K562 (cell line): Measurements from ENCODE around the gene ARHGAP28. TPM values are rescaled to one million over a fixed set of nuclear protein-coding genes. Genes with fewer than 3 reads are reported as not detected.
A peak's percentile ranks its signal among the peaks of the same experiment; 100 is the strongest.

Experiments
- ATAC-seq: fragments of 200-7000 bp; cut with Tn5 transposase; 3 replicates; pipeline ENCODE4 v1.9.1; 2020; ENCODE audit warnings: moderate library complexity
- BruUV-seq: library from RNA; stranded (reverse); fragments of 400-500 nt; replicated peaks from 2 replicates; lab custom pipeline; 2021; lab: Mats Ljungman, UMichigan
- CTCF ChIA-PET: fragments of 300-600 bp; formaldehyde crosslinking; extraction: SDS; loops from one replicate; lab custom pipeline; 2021; ENCODE audit warnings: low intra/inter-chr PET ratio; lab: Yijun Ruan, JAX
- POLR2A ChIA-PET: fragments of 300-600, 350-650 bp; sonication (Branson Sonifier 250); formaldehyde crosslinking; extraction: SDS; loops from one replicate; lab custom pipeline; 2021; ENCODE audit warnings: antibody characterized with exemption, inconsistent platforms; lab: Yijun Ruan, JAX
- DNase-seq, 4 experiments: peaks; one replicate each; pipeline versions ENCODE4 v3.0.0 to v3.0.0-alpha.2; 2011 to 2018; ENCODE audit warnings: low spot score in 3 of 4, mixed read lengths in 3 of 4; ENCODE audit errors: extremely low read depth in 1 of 4
- FAIRE-seq: peaks from 2 replicates; lab custom pipeline; 2011; peaks lifted over from hg19 to GRCh38; lab: Jason Lieb, UNC
- H2AFZ ChIP-seq: 2 replicates; pipeline ENCODE4 v1.6.0; 2011; ENCODE audit warnings: low read depth, low read length, control low read depth, inconsistent platforms
- H3K27ac ChIP-seq: fragments of 200-600 bp; 3 replicates; pipeline ENCODE4 v1.8.0; 2011; ENCODE audit warnings: low read depth, mild to moderate bottlenecking, control low read depth, inconsistent platforms, low read length, moderate library complexity, mixed read lengths; ENCODE audit errors: extremely low read depth
- H3K27me3 ChIP-seq, 2 experiments: fragments of 300-600 bp in 1 of 2; 2 replicates in 1 of 2; 3 replicates in 1 of 2; pipeline versions ENCODE4 v1.6.0 to v1.8.0; 2011; ENCODE audit warnings: inconsistent platforms in 2 of 2, low read length in 2 of 2, mild to moderate bottlenecking in 1 of 2, mixed read lengths in 1 of 2, moderate library complexity in 1 of 2; ENCODE audit not compliant: control insufficient read depth in 2 of 2, insufficient read depth in 2 of 2
- H3K36me3 ChIP-seq: fragments of 300-600 bp; 3 replicates; pipeline ENCODE4 v1.8.0; 2011; ENCODE audit warnings: mild to moderate bottlenecking, low read length, inconsistent platforms; ENCODE audit not compliant: control insufficient read depth, insufficient read depth
- H3K4me1 ChIP-seq, 2 experiments: fragments of 200-600 bp in 1 of 2; replicated peaks in 1 of 2; 2 replicates in 1 of 2; 3 replicates in 1 of 2; pipeline versions ENCODE4 v1.5.1 to v1.8.0; 2011; ENCODE audit warnings: inconsistent platforms in 2 of 2, low read length in 2 of 2, mild to moderate bottlenecking in 1 of 2, mixed read lengths in 1 of 2, moderate library complexity in 1 of 2; ENCODE audit not compliant: control insufficient read depth in 2 of 2, insufficient read depth in 2 of 2
- H3K4me2 ChIP-seq: 2 replicates; pipeline ENCODE4 v1.6.1; 2011; ENCODE audit warnings: low read length, control low read depth, inconsistent platforms, mixed read lengths; ENCODE audit not compliant: insufficient read depth
- H3K4me3 ChIP-seq: fragments of 200-600 bp; sonication (generic), shearing (Covaris generic); 2 replicates; pipeline ENCODE4 v1.5.1; 2016; ENCODE audit warnings: control low read depth, inconsistent platforms
- H3K79me2 ChIP-seq: fragments of 200-600 bp; 3 replicates; pipeline ENCODE4 v1.8.0; 2011; ENCODE audit warnings: low read length, inconsistent platforms; ENCODE audit not compliant: control insufficient read depth, insufficient read depth
- H3K9ac ChIP-seq, 2 experiments: 2 replicates each; pipeline versions ENCODE4 v1.6.0 to v1.6.1; 2011; ENCODE audit warnings: low read depth in 2 of 2, low read length in 2 of 2, control low read depth in 1 of 2, inconsistent platforms in 1 of 2, mild to moderate bottlenecking in 1 of 2, mixed read lengths in 1 of 2; ENCODE audit not compliant: insufficient read depth in 1 of 2
- H3K9me1 ChIP-seq: one replicate; pipeline ENCODE4 v1.6.0; 2011; ENCODE audit warnings: inconsistent platforms, mild to moderate bottlenecking, low read length, moderate library complexity; ENCODE audit not compliant: control insufficient read depth, insufficient read depth
- H3K9me3 ChIP-seq: replicated peaks from 2 replicates; pipeline ENCODE4 v1.5.1; 2011; ENCODE audit warnings: low read depth, low read length, inconsistent platforms; ENCODE audit not compliant: control insufficient read depth, insufficient read depth
- H4K20me1 ChIP-seq: replicated peaks from 2 replicates; pipeline ENCODE4 v1.6.1; 2011; ENCODE audit warnings: low read length, inconsistent platforms, mixed read lengths; ENCODE audit not compliant: control insufficient read depth, insufficient read depth
- ARID1B ChIP-seq: fragments of 450-650 bp; IDR thresholded peaks from 2 replicates; pipeline ENCODE4 v1.6.1; 2016; ENCODE audit warnings: antibody characterized with exemption, mild to moderate bottlenecking, inconsistent platforms
- MAFG ChIP-seq: fragments of 450-650 bp; conservative IDR thresholded peaks from 2 replicates; pipeline ENCODE4 v1.6.1; 2016; ENCODE audit warnings: missing genetic modification characterization, missing compliant biosample characterization
- MECOM ChIP-seq: fragments of 250-450 bp; sonication (Bioruptor Pico); IDR thresholded peaks from 2 replicates; pipeline ENCODE4 v1.8.0; 2022; ENCODE audit warnings: inconsistent platforms
- RBBP5 ChIP-seq: fragments of 200-600 bp; sonication (generic); IDR thresholded peaks from 2 replicates; pipeline ENCODE4 v1.6.1; 2012; ENCODE audit warnings: borderline replicate concordance, mild to moderate bottlenecking, low read length, control low read depth, inconsistent platforms; ENCODE audit not compliant: insufficient read depth, poor library complexity, severe bottlenecking
- TAL1 ChIP-seq: fragments of 450-650 bp; IDR thresholded peaks from 2 replicates; pipeline ENCODE4 v1.6.1; 2016; ENCODE audit warnings: mild to moderate bottlenecking
- WGBS: fragments of 100-300 bp; shearing (Covaris generic); methylation state at CpG from one replicate; pipeline ENCODE4 v1.1.6; 2016; ENCODE audit warnings: low coverage, mixed read lengths; ENCODE audit not compliant: insufficient coverage; ENCODE audit errors: missing lambda C conversion rate; 5-methylcytosine and 5-hydroxymethylcytosine counted together
- in situ Hi-C: fragments of 300-500 bp; cut with MboI; formaldehyde crosslinking; loops from 4 replicates; pipeline ENCODE4 v1.15.0; 2018; ENCODE audit warnings: inconsistent platforms, mixed read lengths
- intact Hi-C: fragments of 100-400 bp; cut with micrococcal nuclease; formaldehyde crosslinking; loops from 2 replicates; pipeline ENCODE4 v1.14.2; 2022
- polyA plus RNA-seq, 8 experiments: library from polyadenylated mRNA; depleted of rRNA in 4 of 8; stranded (reverse) in 5 of 8; unstranded in 3 of 8; fragments of >200 nt; fragmentation: Nextera tagmentation in 2 of 8; fragmentation: Illumina TruSeq in 1 of 8; extraction: Ambion mirVana in 2 of 8; extraction: Trizol in 1 of 8; gene quantifications; 2 replicates each; pipeline versions ENCODE4 v1.2.1 to v1.2.3, GENCODE V29; 2011 to 2014; ENCODE audit warnings: inconsistent platforms in 1 of 8, missing spikeins in 1 of 8
- total RNA-seq, 7 experiments: library from RNA; depleted of rRNA in 6 of 7; stranded (reverse); fragments of >200 nt in 6 of 7; fragmentation: Illumina TruSeq in 2 of 7; extraction: Trizol in 2 of 7; gene quantifications; 2 replicates each; pipeline versions ENCODE4 v1.2.1 to v1.2.3, GENCODE V29; 2011 to 2021; ENCODE audit warnings: low replicate concordance in 1 of 7
- TF ChIP-seq, protein P1 (sequence below): fragments of 450-650 bp; IDR thresholded peaks from 2 replicates; pipeline ENCODE4 v1.7.0; 2016; ENCODE audit warnings: borderline replicate concordance
- TF ChIP-seq, protein P2 (sequence below): sonication (generic); formaldehyde crosslinking; IDR thresholded peaks from 2 replicates; pipeline ENCODE4 v1.4.0; 2020; ENCODE audit warnings: mild to moderate bottlenecking, missing genetic modification reagents
- TF ChIP-seq, protein P3 (sequence below): fragments of 450-650 bp; formaldehyde crosslinking; IDR thresholded peaks from 2 replicates; pipeline ENCODE4 v1.4.0; 2022; ENCODE audit warnings: missing genetic modification characterization
- TF ChIP-seq, protein P4 (sequence below): fragments of 250-450 bp; sonication (Bioruptor Pico); IDR thresholded peaks from 2 replicates; pipeline ENCODE4 v1.5.0; 2021
- TF ChIP-seq, protein P5 (sequence below), 2 experiments: fragments of 450-650 bp; conservative IDR thresholded peaks; 2 replicates each; pipeline ENCODE4 v1.6.1; 2017; ENCODE audit warnings: mild to moderate bottlenecking in 2 of 2, moderate library complexity in 2 of 2
- TF ChIP-seq, protein P6 (sequence below): fragments of 450-650 bp; IDR thresholded peaks from 2 replicates; pipeline ENCODE4 v1.6.1; 2016; ENCODE audit warnings: missing biosample characterization, missing genetic modification characterization

The ARHGAP28 gene
- total and polyA plus RNA-seq, 9 of the 15 experiments (the other 6 are each of a cell fraction or from before 2014, with no cell fraction given), result 0.93 to 5.9 (median 5.0) TPM

DNA sequence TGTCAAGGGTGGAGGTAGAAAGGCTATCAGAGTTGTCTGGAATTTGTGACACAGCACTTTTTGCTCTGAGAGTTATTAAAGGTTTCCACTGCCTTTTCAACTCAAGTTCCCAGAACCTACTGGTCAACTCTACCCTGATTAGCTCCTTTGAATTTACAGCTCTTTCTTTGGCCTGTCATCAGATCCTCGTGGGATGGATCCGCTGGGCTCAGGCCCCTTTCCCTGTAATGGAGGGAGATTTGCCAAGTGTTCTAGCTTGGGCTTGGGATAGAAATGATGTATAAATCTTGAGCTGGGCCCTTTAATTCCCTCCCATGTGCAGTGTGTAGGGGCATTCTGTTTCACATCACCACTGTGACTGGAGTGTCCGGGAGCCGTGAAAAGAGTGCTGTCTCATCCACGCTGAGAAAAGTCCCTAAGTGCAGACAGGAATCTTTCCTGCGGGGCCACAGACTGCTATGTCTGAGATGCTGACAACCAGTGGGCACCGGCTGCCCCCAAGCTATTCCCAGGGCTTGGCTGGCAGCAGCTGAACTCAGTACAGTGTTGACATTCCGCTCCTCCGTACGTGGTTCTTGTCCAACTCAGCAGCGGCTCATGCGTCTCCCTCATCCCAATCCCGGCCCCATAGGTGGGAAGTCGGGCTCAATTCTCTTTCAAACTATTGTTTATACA, 46.9 kb upstream of the ARHGAP28 start:
- WGBS, result 2% methylated on average over 14 of the region's 14 CpGs
- TF ChIP-seq, protein P1, sequence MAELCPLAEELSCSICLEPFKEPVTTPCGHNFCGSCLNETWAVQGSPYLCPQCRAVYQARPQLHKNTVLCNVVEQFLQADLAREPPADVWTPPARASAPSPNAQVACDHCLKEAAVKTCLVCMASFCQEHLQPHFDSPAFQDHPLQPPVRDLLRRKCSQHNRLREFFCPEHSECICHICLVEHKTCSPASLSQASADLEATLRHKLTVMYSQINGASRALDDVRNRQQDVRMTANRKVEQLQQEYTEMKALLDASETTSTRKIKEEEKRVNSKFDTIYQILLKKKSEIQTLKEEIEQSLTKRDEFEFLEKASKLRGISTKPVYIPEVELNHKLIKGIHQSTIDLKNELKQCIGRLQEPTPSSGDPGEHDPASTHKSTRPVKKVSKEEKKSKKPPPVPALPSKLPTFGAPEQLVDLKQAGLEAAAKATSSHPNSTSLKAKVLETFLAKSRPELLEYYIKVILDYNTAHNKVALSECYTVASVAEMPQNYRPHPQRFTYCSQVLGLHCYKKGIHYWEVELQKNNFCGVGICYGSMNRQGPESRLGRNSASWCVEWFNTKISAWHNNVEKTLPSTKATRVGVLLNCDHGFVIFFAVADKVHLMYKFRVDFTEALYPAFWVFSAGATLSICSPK, result no peak
- TF ChIP-seq ARID1B, result no peak
- TF ChIP-seq, protein P2, sequence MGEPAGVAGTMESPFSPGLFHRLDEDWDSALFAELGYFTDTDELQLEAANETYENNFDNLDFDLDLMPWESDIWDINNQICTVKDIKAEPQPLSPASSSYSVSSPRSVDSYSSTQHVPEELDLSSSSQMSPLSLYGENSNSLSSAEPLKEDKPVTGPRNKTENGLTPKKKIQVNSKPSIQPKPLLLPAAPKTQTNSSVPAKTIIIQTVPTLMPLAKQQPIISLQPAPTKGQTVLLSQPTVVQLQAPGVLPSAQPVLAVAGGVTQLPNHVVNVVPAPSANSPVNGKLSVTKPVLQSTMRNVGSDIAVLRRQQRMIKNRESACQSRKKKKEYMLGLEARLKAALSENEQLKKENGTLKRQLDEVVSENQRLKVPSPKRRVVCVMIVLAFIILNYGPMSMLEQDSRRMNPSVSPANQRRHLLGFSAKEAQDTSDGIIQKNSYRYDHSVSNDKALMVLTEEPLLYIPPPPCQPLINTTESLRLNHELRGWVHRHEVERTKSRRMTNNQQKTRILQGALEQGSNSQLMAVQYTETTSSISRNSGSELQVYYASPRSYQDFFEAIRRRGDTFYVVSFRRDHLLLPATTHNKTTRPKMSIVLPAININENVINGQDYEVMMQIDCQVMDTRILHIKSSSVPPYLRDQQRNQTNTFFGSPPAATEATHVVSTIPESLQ (CRISPR knock-in tag), result no peak
- TF ChIP-seq, protein P3, sequence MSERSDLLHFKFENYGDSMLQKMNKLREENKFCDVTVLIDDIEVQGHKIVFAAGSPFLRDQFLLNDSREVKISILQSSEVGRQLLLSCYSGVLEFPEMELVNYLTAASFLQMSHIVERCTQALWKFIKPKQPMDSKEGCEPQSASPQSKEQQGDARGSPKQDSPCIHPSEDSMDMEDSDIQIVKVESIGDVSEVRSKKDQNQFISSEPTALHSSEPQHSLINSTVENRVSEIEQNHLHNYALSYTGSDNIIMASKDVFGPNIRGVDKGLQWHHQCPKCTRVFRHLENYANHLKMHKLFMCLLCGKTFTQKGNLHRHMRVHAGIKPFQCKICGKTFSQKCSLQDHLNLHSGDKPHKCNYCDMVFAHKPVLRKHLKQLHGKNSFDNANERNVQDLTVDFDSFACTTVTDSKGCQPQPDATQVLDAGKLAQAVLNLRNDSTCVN (CRISPR knock-in tag), result no peak
- peak; percentile 76 for TF ChIP-seq RBBP5
- TF ChIP-seq, protein P4, sequence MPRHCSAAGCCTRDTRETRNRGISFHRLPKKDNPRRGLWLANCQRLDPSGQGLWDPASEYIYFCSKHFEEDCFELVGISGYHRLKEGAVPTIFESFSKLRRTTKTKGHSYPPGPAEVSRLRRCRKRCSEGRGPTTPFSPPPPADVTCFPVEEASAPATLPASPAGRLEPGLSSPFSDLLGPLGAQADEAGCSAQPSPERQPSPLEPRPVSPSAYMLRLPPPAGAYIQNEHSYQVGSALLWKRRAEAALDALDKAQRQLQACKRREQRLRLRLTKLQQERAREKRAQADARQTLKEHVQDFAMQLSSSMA (CRISPR knock-in tag), result no peak
- TF ChIP-seq, protein P5, sequence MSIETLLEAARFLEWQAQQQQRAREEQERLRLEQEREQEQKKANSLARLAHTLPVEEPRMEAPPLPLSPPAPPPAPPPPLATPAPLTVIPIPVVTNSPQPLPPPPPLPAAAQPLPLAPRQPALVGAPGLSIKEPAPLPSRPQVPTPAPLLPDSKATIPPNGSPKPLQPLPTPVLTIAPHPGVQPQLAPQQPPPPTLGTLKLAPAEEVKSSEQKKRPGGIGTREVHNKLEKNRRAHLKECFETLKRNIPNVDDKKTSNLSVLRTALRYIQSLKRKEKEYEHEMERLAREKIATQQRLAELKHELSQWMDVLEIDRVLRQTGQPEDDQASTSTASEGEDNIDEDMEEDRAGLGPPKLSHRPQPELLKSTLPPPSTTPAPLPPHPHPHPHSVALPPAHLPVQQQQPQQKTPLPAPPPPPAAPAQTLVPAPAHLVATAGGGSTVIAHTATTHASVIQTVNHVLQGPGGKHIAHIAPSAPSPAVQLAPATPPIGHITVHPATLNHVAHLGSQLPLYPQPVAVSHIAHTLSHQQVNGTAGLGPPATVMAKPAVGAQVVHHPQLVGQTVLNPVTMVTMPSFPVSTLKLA (conservative IDR thresholded peaks at IDR 0.05), result no peak
- TF ChIP-seq, protein P6, sequence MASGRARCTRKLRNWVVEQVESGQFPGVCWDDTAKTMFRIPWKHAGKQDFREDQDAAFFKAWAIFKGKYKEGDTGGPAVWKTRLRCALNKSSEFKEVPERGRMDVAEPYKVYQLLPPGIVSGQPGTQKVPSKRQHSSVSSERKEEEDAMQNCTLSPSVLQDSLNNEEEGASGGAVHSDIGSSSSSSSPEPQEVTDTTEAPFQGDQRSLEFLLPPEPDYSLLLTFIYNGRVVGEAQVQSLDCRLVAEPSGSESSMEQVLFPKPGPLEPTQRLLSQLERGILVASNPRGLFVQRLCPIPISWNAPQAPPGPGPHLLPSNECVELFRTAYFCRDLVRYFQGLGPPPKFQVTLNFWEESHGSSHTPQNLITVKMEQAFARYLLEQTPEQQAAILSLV (tag), result no peak
- TF ChIP-seq MECOM (CRISPR knock-in tag), result 0 out of 2 replicates have a peak, but pooled peaks have one; percentile 33
- no peak for TF ChIP-seq TAL1
- peak; percentile 92 for TF ChIP-seq MAFG (tag)

More for the DNA sequence above, 46.9 kb upstream of the ARHGAP28 start:
- FAIRE-seq (no peak), DNase-seq (peak; percentile 16 to 73 (median 28)), ATAC-seq (peak; percentile 65)
- Histone ChIP-seq H3K9ac (peak overlapping the region; percentile 43 to 65; a peak in 3 of 4 replicates), H2AFZ (peak overlapping the region; percentile 82), H3K4me1 (peaks cover 9 to 36% of the 10 kb centered on the region in 2 experiments; a peak in 3 of 5 replicates), H3K9me3 (peaks cover 4% of the 10 kb centered on the region), H3K4me3 (peak overlapping the region; percentile 52), H3K9me1 (no peaks in the 10 kb centered on the region), H3K27ac (peak overlapping the region; percentile 87), H4K20me1 (no peaks in the 10 kb centered on the region), H3K4me2 (peak overlapping the region; percentile 98), H3K36me3 (no peaks in the 10 kb centered on the region), H3K79me2 (peaks cover 15% of the 10 kb centered on the region), H3K27me3 (no peaks in the 10 kb centered on the region)
- no TSS peak for BruUV-seq
- in situ Hi-C loops (no loop called here), intact Hi-C loops (loop anchor here (2.0 to 10.0 kb wide), 4 partner anchors 46 to 1388 kb away; partner anchors contain the start of genes ARHGAP28 and ZBTB14)
- POLR2A ChIA-PET, result interaction anchor here (0.9 to 1.8 kb wide), 4 partner anchors 10 to 53 kb away, joined by 3 to 9 read pairs (median 4); no protein-coding TSS in a partner anchor
- CTCF ChIA-PET, result interaction anchor here (0.8 kb wide), 1 partner anchor 203 kb away, joined by 4 read pairs; no protein-coding TSS in a partner anchor
